Right forelimb (tissue), 1 donor: Measurements from ENCODE around the gene TRAF6.
"Not testable (repeated sequence)": the region's sequence is repeated elsewhere in the genome, so short reads cannot be mapped to it uniquely, and the experiment has no call there.

Source experiments
- DNase-seq: peaks from one replicate; pipeline ENCODE4 v3.0.0-alpha.2; 2018

The TRAF6 gene

DNA sequence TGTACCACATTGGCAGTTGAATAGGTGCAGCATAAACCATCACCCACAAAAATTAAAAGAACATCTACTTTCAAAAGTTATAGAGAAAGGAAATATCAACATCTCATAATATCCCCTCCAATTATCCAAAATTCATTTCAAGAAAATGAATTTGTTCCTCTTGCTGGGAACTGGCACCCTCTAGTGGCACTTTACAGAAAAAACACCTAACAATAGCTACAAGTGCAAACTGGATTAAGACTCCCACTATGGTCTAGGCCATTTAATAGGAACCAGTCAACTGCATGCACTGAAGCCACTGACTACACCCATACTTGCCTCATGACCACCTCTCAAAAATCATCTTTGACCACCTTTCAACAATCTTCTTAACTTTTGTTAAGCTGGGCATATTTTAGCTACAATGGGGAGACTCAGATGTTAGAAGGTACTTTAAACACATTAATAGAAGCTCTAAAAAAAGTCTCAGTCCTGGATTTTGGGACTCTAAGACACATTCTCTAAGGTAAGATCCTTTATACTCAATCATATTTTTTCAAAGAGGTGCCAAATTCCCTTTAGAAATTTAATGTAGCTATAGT is 17.3 kb downstream of the TRAF6 start:
- no peak for DNase-seq

DNA sequence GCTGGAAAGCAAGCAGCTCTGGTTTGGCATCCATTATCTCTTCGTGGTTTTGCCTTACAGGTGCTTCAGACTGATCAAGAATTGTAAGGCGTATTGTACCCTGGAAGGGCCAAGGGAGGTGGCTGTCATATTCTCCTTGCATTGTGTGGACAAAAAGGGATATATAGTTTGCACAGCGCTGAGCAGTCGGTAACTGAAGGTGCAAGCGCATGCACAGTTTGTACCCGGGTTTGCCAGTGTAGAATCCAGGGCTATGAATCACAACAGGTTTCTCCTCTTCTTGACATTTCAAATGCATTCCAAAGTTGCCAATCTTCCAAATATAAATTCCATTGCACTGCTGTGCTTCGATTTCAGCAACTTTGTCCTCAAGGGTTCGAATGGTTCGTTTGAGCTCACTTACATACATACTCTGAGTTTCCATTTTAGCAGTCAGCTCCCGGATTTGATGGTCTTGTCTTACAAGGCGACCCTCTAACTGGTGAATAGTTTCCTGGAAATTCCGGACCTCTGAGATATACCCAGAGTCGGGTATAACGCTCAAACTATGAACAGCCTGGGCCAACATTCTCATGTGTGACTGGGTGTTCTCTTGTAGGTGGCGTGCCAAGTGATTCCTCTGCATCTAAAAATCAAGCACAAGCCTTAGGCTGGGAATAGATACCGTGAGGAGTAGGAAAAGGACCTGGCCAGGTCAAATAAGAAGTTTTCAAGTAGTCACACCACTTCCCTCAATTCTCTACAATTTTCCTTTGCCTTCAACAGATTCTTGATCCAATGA is 19.9 kb downstream of the TRAF6 start:
- DNase-seq = no peak

DNA sequence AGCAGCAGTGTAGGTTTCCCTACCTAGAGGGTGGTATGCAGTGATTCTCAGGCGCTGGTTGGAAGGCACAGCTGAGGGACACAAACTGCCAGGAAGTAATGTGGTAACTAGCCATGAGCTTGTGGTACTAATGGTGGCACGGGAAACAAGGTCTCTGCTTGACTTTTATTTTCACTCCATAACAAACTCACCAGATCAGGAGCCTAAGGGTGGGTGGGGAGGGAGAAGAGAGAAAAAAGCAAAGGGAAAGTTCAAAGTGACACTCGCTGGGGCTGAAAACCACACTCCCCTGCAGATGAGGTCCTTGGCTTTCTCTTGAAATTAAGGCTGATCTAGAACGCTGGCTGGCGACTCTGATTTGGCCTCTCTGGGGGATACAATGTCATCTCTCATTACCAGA is 22.0 kb downstream of the TRAF6 start:
- no peak for DNase-seq

DNA sequence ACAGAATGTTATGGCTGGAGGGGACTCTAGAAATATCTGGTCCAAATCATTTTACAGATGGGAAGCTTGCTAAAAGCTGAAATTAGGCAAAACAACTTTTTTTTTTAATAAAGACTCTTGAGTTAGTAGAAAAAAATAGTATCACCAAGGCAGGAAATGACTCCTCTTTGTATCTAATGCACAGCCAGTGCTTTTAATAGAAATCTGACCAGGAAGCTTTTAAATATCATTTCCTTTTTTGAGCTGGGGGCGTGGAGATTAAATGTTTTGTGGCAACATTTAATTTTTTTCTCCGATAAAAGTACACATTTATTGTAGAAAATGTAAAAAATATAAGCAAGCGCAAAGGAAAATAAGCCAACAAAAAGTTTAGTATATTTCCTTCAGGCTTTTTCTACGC is 22.5 kb downstream of the TRAF6 start:
- no peak for DNase-seq

DNA sequence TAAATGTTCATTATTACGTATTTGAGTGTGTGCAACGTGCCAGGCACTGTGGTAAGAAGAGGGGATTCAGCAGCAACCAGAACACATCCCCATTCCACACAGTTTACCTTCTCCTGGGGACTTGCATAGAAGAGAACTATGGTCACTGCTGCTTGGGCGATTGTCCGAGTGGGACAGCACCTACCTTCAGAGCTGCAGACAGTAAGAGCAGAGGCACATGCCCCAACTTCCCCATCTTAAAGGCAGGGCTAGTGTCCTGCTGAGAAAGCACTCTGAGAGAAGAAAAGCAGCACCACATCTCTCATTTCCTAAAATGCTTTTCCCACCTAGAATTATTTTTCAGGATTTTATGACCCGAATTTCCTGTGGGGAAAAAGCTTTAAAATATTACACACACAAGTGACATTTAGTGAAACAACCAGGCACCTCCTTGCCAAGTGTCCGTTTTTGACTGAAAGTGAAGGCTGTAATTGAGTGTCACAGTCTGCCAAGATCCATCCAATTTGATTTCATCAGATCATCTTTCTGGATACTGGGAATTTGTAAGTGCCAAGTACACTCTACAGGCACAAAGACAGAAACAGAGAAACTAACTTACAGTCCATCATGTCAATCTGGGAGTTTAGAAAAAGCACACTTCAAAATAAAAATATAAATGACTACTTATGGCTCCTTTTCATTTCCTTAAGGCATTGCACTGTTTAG is 24.6 kb downstream of the TRAF6 start:
- no peak for DNase-seq

DNA sequence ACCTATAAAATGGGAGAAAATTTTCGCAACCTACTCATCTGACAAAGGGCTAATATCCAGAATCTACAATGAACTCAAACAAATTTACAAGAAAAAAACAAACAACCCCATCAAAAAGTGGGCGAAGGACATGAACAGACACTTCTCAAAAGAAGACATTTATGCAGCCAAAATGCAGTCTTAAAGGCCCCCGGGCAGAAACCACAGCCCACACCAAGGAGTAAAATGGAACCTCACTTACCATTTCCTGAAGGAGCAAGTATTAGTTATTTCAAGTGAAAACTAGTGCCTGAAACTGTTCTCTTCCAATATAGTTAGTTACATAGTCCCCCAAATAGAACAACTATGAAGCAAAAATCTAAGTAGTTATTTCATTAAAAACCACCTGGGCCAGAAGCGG is 27.0 kb downstream of the TRAF6 start:
- DNase-seq = not testable (repeated sequence)

DNA sequence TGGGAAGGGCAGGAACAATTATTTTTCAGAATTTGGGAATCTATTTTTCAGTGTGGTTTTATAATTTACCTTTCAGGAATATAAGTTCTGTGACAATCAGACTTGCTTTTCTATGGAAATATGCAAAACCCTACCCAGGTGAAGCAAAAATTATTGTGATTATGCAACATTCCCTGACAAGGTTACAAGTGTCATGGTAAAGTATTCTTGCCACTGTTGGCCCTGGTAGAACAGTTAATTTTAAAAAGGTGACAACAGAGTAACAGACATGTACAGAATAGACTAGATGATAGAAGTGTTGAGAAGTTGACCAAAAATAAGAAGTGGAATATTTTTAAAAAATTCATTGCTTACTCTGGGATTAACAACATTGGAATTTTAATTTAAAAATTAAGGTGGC is 29.2 kb downstream of the TRAF6 start:
- DNase-seq = no peak

DNA sequence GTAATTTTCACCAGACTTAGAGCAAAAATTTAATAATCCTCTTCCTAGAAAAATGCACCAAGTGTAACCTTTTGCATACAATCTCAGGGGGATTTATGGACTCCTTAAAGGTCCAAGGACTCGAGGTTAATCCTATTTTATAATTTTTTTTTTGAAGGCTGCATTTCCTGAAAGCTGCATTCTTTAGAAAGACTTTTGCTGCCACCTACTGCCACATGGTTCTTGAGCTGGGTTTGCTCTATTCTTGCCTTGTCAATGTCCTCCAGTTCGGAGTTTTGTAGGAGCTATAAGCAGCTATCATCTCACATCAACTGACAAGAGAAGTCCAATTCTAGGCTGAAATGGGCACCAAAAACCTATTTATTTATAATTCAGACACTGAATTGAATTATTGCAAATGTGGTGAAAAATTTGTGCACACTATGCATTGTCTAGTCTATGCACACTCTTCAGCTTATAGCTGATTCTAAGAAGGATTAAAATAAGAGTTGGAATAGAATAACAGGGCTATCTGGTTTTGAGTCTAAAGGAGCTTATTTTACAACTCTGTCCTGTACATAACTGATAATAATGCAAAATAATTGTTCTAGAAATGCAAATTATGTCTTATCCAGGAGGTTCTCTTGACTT is 31.3 kb downstream of the TRAF6 start:
- DNase-seq = no peak

DNA sequence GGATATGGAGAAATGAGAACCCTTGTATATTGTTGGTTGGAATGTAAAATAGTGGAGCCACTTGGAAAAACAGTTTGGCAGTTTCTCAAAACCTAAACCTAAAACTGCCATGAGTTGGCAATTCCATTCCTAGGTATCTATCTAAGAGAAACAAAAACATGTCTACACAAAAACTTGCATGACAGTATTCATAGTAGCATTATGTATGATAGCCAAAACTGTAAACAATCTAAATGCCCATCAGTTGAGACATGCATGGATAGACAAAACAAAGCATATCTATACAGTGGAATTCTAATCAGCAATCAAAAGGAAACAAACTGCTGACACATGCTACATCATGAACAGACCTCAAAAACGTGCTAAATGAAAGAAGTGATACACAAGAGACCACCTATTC is 34.9 kb downstream of the TRAF6 start:
- DNase-seq = no peak

DNA sequence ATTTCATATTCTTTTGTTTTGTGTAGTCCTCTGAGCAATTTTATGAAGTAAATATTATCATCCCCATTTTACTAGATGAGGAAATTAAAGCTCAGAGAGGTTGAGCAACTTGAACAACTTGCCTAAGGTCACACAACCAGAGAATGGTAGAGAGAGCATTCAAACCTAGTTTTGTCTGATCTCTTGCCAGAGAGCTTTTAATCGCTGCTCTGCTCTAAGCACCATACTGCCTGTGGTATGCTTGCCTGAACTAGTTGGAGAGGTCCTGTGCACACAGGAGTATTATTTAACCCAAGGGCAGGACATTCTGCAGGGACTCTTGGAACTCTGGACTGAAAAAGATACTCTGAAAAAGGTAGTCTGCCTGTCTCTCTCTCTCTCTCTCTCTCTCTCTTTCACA is 38.5 kb downstream of the TRAF6 start:
- DNase-seq = no peak

DNA sequence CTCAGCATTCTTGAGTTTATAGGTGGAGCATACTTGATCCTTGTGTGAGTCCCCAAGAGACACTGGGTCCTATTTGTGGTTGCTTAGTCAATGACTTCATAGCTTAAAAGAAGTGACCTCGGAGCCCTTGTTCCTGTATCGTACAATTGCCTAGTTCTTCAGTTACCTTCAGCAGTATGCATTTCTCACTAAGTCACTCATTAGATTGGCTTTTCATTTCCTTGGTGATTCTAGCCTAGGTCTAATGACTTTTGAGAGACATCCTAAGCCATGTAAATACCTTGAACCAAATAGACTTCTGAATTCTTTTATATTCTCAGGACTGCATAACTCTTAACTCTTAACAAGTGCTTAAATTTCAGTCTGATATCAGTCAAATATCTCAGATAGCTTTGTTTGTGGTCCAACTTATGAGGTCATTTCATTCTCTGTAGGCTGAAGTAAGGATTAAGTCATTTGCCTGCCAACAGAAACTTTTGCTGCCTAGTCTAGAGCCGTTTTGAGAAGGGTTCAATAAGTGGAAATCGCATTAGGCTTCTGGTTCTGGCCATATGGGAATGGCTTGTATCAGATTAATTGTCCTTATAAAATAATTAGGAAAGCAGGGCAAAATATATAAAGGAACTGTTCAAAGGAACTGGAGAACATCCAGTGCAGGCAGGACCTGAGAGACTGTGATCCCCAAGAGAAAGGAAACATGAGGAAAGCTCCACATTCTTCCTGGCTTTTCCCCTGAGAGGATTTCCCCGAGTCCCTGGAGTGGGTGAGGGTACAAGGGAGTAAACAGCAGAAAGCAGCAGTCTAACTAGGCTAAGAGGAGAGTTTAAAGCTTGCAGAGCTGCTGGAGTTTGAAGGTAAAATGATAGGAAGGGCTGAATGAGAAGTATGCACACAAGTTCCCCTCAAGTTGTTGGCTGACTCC is 39.9 kb downstream of the TRAF6 start:
- DNase-seq = no peak

DNA sequence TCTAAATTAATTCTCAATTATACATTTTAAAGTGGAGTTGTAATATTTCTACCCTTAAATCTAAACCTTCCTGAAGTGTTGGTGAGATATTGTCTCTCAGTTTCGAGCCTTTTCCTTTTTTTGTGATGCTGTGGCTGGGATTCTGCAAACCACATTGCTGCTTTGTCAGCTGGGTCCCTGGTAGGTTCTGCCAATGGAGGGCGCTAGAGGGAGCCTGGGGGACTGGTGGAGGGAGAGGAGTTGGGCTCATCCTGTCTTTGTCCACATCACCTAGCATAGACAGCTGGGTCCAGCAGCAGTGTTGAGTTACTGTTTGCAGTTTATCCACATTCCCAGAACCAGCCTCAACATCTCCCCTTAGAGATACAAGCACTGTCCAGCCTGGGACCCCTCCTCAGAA is 41.0 kb downstream of the TRAF6 start:
- DNase-seq = no peak

DNA sequence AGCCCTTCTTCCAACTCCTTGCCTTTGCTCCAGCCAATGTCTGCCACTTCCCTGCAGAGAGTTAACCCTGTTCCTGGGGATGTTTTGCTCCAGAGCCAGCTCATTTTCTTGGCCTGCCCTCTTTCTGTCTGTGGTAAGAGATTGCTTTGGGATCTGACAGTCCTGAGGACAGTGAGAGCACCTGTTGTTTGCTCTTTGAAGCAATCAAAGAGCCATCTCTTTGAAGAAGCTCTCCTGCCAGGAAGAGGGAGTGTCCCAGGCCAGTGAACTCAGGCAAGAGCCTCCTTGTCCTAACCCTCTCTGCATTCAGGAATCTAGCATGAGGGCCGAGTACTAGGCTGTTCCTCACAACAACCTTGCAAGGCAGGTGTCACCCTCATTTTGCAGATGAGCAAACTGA is 42.2 kb downstream of the TRAF6 start:
- no peak for DNase-seq

DNA sequence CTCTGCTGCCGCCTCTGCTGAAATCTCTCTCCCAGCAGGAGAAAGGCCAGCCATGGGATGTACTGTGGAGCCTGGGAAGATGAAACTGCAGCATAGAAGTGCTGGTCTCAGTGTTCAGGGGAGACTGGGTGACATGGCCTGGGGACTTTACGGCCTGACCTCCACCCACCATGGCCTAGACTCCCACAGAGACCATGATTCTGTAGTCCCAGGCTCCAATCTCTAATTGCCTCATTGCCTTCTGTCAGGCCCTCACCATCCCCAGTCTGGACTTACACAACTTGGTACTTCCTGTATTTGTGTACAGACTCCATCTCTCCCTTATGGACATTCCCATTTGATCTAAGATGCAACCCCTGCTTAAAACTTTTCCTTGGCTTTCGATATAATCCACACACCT is 43.1 kb downstream of the TRAF6 start:
- DNase-seq = no peak

DNA sequence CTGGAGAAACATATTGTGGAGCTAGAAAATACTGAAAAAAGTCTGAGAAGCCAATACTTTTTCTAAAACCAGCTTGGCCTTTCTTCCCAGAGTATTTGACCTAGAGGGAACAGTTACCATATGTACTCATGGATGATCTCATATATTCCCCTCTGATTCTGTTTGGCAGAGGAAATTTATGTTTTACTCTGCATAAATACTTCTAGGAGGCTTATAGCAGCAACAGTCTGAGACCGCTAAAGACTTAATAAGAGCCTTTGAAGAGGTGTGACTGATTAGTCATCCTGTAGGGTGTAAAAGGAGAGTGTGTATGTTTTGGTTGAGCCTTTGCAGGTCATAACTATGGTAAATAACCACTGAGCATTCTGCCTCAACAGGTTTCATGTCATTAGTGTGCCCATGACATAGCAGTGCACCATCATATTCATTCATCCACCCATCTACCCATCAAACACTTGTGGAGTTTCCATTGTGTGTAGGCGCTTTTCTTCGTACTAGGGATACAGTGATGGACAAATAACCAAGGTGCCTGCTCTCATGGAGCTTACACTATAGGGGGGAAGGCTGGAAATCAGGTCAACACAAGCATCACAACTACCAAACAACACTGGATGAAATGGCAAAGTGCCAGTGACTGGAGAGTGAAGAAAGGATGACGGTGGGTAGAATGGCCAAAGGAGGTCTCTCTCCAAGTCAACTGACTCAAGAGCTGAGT is 44.5 kb downstream of the TRAF6 start:
- no peak for DNase-seq

DNA sequence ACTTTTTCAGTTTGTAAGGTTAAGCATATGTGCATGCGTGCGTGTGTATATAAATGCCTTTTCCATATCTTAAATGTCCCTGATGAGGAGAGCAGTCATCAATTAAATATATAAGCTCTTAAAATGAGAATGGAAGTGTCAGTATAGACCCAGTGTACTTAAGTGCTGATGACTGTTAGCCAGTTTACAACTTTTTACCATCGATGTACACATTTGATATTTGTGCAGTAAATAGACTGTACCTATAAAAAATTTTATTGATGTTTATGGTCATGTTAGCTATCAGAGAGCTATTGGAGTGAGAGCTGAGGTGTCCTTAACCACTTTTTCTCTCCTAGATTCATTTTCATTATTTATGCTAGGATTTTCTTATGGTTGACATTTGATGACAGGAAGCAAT is 45.4 kb downstream of the TRAF6 start:
- no peak for DNase-seq

DNA sequence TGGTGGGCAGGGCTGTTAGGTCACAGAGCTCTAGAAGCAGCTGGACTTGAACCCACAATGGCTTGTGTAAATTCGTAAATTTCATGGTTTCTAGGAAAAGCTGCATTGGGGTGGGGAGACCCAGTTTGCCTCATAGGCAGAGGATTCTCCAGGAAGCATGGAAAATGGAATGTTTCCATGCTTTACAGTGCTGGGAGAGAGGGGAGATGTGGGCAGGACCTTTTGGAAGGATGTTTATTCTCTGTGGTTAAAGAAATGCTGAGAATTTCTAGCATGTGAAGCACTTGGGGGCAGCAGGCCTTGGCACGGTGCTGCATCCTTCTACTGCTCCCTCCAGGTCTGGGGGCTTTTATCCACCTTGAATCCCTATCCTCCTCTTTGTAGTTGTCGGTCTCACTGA is 46.3 kb downstream of the TRAF6 start:
- no peak for DNase-seq

DNA sequence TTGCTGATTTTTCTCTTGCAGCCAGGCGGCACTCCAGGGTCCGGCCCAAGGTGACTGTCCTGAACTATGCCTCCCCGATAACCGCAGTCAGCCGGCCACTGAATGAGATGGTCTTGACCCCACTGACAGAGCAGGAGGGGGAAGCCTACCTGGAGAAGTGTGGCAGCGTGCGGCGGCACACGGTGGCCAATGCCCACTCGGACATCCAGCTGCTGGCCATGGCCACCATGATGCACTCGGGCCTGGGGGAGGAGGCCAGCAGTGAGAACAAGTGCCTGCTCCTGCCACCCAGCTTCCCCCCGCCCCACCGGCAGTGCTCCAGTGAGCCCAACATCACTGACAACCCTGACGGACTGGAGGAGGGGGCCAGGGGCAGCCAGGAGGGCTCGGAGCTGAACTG is 47.8 kb downstream of the TRAF6 start:
- DNase-seq = no peak

DNA sequence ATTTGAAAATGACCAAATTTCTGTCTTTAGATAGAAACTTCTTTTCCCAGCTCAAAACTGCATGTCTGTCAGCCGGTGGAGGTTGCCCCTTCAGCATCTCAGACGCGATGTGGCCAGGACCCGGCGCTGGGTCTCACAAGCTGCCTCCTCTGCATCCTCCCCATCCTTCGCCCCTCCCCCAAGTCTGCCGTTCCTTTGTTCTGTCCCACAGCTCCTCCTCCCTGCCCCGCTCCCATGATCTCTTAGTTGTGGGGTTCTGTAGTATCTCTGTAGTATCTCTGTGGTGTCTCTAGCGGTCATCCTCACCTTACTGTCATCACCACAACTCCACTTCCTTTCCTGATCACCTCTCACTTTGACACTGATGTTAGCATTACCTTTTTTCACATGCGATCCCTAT is 49.9 kb downstream of the TRAF6 start:
- DNase-seq = no peak

DNA sequence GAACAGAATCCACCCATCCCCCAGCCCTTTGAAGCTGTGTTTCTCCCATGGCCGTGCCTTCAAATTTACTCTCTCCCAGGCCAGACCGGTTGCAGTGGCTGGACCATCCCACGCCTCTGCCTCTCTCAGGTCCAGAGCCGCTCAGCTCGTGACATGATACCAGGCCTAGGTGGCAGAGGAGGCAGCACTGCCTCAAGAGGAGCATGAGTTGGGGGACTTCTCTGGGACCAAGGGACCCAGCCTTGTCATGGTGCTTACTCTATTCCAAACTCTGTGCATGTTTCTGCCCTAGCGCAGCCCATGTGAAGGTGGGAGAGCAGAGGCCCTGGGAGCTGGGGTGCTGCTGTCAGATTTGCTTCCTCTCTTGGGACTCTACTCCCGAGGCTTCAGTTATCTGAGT is 51.0 kb downstream of the TRAF6 start:
- DNase-seq = no peak

DNA sequence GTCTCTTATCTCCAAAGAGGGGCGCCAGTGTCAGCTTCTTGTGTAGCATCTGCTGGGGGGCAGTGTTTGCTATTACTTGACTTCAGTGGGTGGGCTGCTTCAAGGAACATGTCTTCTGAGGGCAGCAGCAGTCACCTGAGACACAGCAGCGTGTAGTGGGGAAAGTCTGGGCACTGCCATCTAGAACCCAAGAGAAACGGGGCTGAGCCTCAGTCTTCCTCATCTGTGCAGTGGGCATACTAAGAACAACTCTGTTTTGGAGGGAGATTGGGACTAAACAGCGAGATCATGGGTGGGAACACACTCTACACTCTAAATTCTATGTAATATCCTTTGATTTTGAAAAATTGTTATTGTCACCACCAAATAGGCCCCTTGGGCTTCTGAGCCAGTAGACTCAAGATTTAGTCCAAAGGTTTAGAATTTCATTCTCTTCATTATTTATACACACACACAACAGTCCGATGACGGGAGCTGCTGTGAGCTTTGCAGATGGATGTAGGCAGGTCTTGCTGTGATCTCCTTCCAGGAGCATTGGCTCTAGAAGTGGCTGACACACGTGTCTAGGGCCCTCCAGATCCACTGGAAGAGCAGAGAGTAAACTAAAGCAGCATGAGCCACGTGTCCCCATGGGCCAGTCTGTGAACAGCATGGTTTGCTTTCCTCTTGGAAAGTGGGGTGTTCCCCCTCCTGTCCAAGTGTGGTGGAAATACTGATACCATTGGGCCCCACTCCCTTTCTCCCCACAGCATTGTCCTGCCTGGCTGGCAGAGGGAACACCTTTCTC is 51.8 kb downstream of the TRAF6 start:
- DNase-seq = no peak
